C4-2B (cell line): ENCODE measurements around the gene C16orf95.

Experiments used
- H3K27ac ChIP-seq: fragments of 450-650 bp; 2 replicates; pipeline ENCODE4 v1.5.1; 2017
- ZFX ChIP-seq: fragments of 450-650 bp; IDR thresholded peaks from 2 replicates; pipeline ENCODE4 v1.6.1; 2017
- TF ChIP-seq, protein P1 (sequence below): fragments of 450-650 bp; conservative IDR thresholded peaks from 2 replicates; pipeline ENCODE4 v1.5.1; 2017; ENCODE audit warnings: mild to moderate bottlenecking

The C16orf95 gene

DNA sequence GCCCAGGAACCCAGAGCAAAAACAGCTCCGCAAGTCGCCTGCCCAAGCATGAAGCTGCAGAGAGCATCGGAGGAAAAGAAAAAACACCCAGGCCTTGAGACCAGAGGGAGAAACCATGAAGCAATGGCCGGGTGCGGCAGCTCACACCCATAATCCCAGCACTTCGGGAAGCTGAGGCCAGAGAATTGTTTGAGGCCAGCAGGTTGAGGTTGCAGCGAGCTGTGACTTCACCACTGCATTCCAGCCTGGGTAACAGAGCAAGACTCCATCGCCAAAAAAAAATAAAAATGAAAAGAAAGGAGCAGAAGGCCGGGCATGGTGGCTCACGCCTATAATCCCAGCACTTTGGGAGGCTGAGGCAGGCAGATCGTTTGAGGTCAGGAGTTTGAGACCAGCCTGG is 40.3 kb downstream of the C16orf95 start:
- no peak overlapping the region for H3K27ac ChIP-seq
- TF ChIP-seq, protein P1, sequence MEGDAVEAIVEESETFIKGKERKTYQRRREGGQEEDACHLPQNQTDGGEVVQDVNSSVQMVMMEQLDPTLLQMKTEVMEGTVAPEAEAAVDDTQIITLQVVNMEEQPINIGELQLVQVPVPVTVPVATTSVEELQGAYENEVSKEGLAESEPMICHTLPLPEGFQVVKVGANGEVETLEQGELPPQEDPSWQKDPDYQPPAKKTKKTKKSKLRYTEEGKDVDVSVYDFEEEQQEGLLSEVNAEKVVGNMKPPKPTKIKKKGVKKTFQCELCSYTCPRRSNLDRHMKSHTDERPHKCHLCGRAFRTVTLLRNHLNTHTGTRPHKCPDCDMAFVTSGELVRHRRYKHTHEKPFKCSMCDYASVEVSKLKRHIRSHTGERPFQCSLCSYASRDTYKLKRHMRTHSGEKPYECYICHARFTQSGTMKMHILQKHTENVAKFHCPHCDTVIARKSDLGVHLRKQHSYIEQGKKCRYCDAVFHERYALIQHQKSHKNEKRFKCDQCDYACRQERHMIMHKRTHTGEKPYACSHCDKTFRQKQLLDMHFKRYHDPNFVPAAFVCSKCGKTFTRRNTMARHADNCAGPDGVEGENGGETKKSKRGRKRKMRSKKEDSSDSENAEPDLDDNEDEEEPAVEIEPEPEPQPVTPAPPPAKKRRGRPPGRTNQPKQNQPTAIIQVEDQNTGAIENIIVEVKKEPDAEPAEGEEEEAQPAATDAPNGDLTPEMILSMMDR = no peak
- TF ChIP-seq ZFX = no peak

DNA sequence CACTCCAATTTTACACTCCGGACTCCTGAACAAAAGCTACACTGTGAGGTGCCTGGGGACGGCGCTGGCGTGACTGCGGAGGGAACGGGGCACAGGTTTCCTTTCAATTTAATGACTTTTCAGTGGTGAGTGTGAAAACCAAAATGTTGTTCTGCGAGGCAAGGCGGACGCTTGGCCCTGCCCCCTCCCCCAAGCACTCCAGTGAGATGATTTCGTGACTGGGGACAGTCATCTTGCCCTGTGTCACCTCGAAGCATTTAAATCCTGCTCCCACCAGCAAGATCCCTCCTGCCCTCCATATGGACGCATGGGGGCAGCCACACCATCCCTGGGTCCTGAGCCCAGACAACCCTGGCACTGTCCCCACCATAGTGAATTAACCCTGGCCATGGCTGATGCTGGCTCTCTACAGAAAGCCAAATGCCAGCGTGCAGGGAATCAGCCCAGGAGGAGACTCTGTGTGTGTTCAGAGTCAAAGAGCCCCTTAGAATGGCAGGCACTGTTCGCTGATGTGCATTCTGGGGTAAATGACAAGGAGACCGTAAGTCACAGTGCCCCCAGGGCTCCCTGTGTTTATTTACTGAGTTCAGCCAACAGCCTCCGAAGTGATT is 41.0 kb downstream of the C16orf95 start:
- TF ChIP-seq ZFX = no peak
- TF ChIP-seq, protein P1 = no peak
- no peak overlapping the region for H3K27ac ChIP-seq

DNA sequence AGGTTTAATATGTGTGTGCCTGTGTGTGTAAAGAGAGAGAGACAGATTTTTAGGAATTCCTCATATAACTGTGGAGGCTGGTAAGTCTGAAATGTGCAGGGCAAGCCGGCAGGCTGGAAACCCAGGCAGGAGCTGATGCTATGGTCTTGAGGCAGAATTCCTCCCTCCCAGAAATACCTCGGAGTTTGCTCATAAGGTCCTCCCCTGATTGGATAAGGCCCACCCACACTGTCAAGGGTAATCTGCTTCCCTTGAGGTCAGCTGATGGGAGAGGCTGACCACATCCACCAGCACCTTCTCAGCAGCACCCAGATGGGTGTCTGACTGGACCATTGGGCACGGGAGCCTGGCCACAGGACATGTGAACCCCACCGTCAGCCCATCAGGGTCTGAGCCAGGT is 42.4 kb downstream of the C16orf95 start:
- TF ChIP-seq, protein P1 = no peak
- no peak for TF ChIP-seq ZFX

DNA sequence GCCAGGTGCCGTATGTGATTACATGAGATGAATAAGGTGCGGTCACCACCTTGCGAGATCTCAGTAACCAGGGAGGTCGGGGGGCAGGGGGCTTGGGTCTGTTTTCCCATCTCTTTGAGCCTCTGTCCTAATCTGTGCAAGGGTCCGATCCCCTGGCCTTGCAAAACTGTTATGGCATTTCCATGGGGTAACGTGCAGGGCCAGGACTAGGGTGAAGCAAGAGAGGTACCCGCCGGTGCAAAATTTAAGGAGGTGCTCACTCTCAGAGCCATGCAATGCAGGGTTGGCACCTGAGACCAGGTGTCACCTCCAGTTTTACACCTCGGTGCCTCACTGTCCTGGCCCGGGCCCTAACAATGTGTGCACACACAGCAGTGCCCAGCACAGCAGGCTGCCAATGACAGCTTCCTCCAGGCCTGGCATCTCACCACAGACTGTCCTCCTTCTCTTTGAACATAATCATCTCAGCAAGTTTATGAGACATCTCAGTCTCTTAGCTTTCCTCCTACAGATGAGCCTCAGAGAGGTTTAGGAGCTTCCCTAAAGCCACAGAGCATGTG is 43.6 kb downstream of the C16orf95 start:
- TF ChIP-seq, protein P1 = no peak
- no peak for TF ChIP-seq ZFX
- H3K27ac ChIP-seq = no peak overlapping the region

More for the DNA sequence above, 42.4 kb downstream of the C16orf95 start:
- no peak overlapping the region for H3K27ac ChIP-seq

DNA sequence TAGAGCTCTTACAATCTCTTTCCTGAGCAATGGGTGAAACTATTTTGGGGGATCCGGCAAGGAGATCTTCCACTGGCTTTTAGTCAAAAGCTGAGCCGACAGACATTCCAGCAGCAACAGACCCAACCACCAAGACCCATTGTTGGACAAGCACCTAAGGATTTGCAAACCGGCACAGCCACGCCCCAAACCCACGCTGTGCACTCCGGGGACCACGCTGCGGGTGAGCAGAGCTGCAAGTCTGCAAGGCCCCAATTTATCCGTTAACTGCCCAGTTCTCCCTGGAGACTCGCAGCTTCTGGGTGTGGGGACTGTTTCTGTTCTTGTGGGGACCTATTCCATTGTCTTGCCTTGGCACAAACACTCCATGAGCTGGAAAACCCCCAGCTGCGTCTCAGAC is 45.9 kb downstream of the C16orf95 start:
- TF ChIP-seq ZFX = no peak
- TF ChIP-seq, protein P1 = no peak
- no peak overlapping the region for H3K27ac ChIP-seq

DNA sequence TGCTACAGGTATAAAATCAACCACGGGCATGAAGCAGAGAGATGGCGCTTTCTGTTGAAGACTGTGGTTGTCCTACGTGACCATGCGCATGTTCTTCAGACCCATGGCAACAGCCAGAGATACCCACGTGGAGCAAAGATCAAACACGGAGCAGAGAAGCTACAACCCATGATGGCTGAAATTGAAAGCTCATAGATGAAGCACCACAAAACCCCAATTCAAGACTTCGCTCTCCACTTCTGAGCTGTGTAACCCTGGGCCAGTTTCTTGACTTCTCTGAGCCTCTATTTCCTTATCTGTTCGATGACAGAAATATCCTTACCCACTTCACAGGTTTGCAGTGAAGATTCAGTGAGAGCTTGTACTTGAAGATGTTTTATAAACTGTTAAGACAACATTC is 49.6 kb downstream of the C16orf95 start:
- H3K27ac ChIP-seq = no peak overlapping the region
- TF ChIP-seq, protein P1 = no peak
- no peak for TF ChIP-seq ZFX

DNA sequence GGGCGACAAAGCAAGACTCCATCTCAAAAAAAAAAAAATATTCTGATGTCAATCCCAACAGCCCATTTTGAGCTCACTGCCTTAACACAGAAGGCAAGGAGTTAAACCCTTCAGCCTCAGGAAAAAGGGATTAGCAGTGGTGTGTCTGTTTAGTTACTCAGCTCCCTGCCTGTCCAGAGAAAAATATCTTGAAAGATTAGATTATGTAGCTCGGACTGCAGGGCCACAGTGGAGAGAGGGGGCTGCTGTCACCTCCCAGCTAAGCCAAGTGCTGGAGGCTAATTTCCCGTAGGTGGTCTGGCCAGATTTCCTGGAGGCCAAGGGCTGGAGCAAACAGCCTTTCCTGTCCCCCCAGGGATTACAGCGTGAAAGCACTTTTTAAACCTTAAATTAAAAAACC is 50.3 kb downstream of the C16orf95 start:
- TF ChIP-seq ZFX = no peak
- TF ChIP-seq, protein P1 = no peak
- H3K27ac ChIP-seq = no peak overlapping the region
